ENCODE results near the gene CEP97.

DNA sequence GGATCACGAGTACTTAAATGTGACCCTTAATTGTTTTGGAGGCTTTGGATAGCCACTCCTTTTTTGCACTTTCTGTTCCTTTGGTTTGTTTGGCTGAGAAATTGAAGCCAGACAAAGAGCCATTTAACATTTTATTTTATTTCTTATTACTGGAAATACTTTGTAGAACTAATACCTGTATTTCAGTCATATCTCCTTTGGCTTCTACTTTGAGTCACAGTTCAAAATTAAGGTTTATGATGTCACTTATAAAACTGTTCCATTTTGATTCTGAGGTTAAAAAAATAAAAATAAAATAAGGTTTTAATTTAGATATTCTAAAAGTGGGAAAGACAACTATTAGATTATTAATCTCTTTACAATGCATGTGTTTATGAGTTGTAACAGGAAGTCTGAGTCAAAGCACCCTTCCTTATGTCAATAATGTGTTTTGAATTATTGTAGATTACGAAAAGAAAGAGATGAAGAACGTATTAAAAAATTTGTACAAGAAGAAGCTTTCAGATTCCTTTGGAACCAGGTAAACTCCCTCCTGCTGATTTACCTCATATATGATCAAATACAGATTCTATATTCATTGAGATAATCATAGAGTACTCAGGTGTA is 37.7 kb downstream of the CEP97 start:
- TF ChIP-seq POLR2A (IDR thresholded peaks at IDR 0.05; ENCODE audit: low read length) (no peak), GATA1 (IDR thresholded peaks at IDR 0.05; ENCODE audit: low read depth, low read length) (no peak)
